CD4-positive, CD25-positive, alpha-beta regulatory T cell (primary cell): ENCODE data around the gene TTLL13. TPM values are rescaled to one million over a fixed set of nuclear protein-coding genes. Genes with fewer than 3 reads are reported as not detected.
"Not testable (repeated sequence)": the region's sequence is repeated elsewhere in the genome, so short reads cannot be mapped to it uniquely, and the experiment has no call there.

Source experiments
- ATAC-seq, 2 donors: fragments of 150-1000 bp; cut with Tn5 transposase; one replicate each; pipeline ENCODE4 v1.10.0; 2021; ENCODE audit warnings: low read depth in 2 of 2, moderate number of reproducible peaks in 2 of 2, moderate library complexity in 1 of 2
- DNase-seq, 3 donors: peaks; one replicate each; pipeline versions ENCODE4 v3.0.0 to v3.0.0-alpha.2; 2012 to 2022; ENCODE audit warnings: mixed read lengths in 1 of 3
- H3K27ac ChIP-seq: one replicate; pipeline ENCODE4 v1.7.0; 2013; ENCODE audit warnings: mild to moderate bottlenecking, low read length; ENCODE audit not compliant: insufficient read depth, poor library complexity, severe bottlenecking
- H3K27me3 ChIP-seq: one replicate; pipeline ENCODE4 v1.7.0; 2013; ENCODE audit warnings: low read length; ENCODE audit not compliant: control insufficient read depth, insufficient read depth
- H3K36me3 ChIP-seq: one replicate; pipeline ENCODE4 v1.7.0; 2013; ENCODE audit warnings: mild to moderate bottlenecking, low read length, moderate library complexity; ENCODE audit not compliant: control insufficient read depth, insufficient read depth
- H3K4me1 ChIP-seq: 2 replicates; pipeline ENCODE4 v1.7.0; 2013; ENCODE audit warnings: mild to moderate bottlenecking, low read length; ENCODE audit not compliant: insufficient read depth, control insufficient read depth, poor library complexity, severe bottlenecking
- H3K4me3 ChIP-seq: one replicate; pipeline ENCODE4 v1.7.0; 2013; ENCODE audit warnings: low read depth, mild to moderate bottlenecking, low read length, moderate library complexity
- H3K9me3 ChIP-seq, 2 experiments: 1 replicate in 1 of 2; 2 replicates in 1 of 2; pipeline ENCODE4 v1.7.0; 2013; ENCODE audit warnings: low read length in 2 of 2, mild to moderate bottlenecking in 1 of 2, moderate library complexity in 1 of 2; ENCODE audit not compliant: control insufficient read depth in 2 of 2
- H3K27ac Mint-ChIP-seq, 3 donors: one replicate each; pipeline ENCODE4 v1.8.0; 2020 to 2022; ENCODE audit warnings: mild to moderate bottlenecking in 3 of 3, mixed read lengths in 3 of 3, moderate library complexity in 2 of 3
- H3K27me3 Mint-ChIP-seq: one replicate; pipeline ENCODE4 v1.8.0; 2022; ENCODE audit warnings: mild to moderate bottlenecking, mixed read lengths
- H3K36me3 Mint-ChIP-seq: one replicate; pipeline ENCODE4 v1.8.0; 2020; ENCODE audit warnings: mixed read lengths
- H3K4me1 Mint-ChIP-seq, 4 donors: one replicate each; pipeline ENCODE4 v1.8.0; 2020 to 2022; ENCODE audit warnings: mixed read lengths in 4 of 4, mild to moderate bottlenecking in 1 of 4
- H3K4me3 Mint-ChIP-seq, 4 donors: one replicate each; pipeline ENCODE4 v1.8.0; 2020 to 2022; ENCODE audit warnings: mild to moderate bottlenecking in 4 of 4, mixed read lengths in 4 of 4, moderate library complexity in 3 of 4
- H3K9me3 Mint-ChIP-seq, 7 donors: one replicate each; pipeline ENCODE4 v1.8.0; 2020 to 2022; ENCODE audit warnings: mixed read lengths in 7 of 7, mild to moderate bottlenecking in 3 of 7, moderate library complexity in 2 of 7
- polyA plus RNA-seq, 4 donors: library from polyadenylated mRNA; unstranded; fragments of 300-500 nt; fragmentation: Illumina TruSeq; gene quantifications; one replicate each; pipeline ENCODE4 v1.2.3, GENCODE V29; 2021
- total RNA-seq: library from RNA; stranded (reverse); gene quantifications from one replicate; pipeline ENCODE4 v1.2.3, GENCODE V29; 2022

TTLL13 gene
- total and polyA plus RNA-seq, 5 donors from 2014 or later = 0.13 to 0.64 (median 0.21) TPM; not detected in 1

- not testable (repeated sequence) for H3K36me3 Mint-ChIP-seq, H3K27me3 Mint-ChIP-seq, H3K9me3 ChIP-seq, H3K27ac Mint-ChIP-seq, H3K4me3 ChIP-seq, ATAC-seq, H3K36me3 ChIP-seq, DNase-seq, H3K27me3 ChIP-seq, H3K27ac ChIP-seq, H3K4me3 Mint-ChIP-seq, H3K9me3 Mint-ChIP-seq
- H3K4me1 Mint-ChIP-seq = peaks cover 11 to 27% (median 20%) of the 10 kb centered on the region in 4 donors
- peaks cover 19% of the 10 kb centered on the region for H3K4me1 ChIP-seq
These were observed 56.0 kb downstream of the TTLL13 start for GRCh38 chr15:90305355-90305754.

GRCh38 chr15:90305932-90306331 lies 56.6 kb downstream of the TTLL13 start:
- ATAC-seq (no peak), DNase-seq (peak in 1 of 3 donors; percentile 26)
- Histone ChIP-seq H3K4me1 (peaks cover 19% of the 10 kb centered on the region), H3K9me3 (no peaks in the 10 kb centered on the region), H3K27me3 (no peaks in the 10 kb centered on the region), H3K27ac (no peak overlapping the region), H3K36me3 (no peaks in the 10 kb centered on the region), H3K4me3 (no peak overlapping the region)
- Mint-ChIP-seq H3K27ac (peak overlapping the region in 1 of 3 donors; percentile 78), H3K27me3 (no peaks in the 10 kb centered on the region), H3K36me3 (no peaks in the 10 kb centered on the region), H3K4me1 (peaks cover 11 to 25% (median 19%) of the 10 kb centered on the region in 4 donors), H3K9me3 (no peaks in the 10 kb centered on the region), H3K4me3 (no peak overlapping the region)

GRCh38 chr15:90306560-90306959 lies 57.2 kb downstream of the TTLL13 start:
- no peaks in the 10 kb centered on the region for H3K36me3 ChIP-seq
- Mint-ChIP-seq H3K27me3 (peaks cover 6% of the 10 kb centered on the region), H3K9me3 (no peaks in the 10 kb centered on the region), H3K4me3 (peak overlapping the region in 2 of 4 donors; percentile 25 to 57), H3K4me1 (peaks cover 11 to 20% (median 16%) of the 10 kb centered on the region in 4 donors), H3K36me3 (no peaks in the 10 kb centered on the region), H3K27ac (peak overlapping the region in 2 of 3 donors; percentile 6 to 78)
- no peaks in the 10 kb centered on the region for H3K27me3 ChIP-seq
- H3K27ac ChIP-seq = no peak overlapping the region
- no peaks in the 10 kb centered on the region for H3K9me3 ChIP-seq
- DNase-seq (peak in 2 of 3 donors; percentile 9 to 60), ATAC-seq (peak; percentile 61 to 66)
- peaks cover 14% of the 10 kb centered on the region for H3K4me1 ChIP-seq
- peak overlapping the region; percentile 47 for H3K4me3 ChIP-seq

GRCh38 chr15:90307661-90308060 lies 58.3 kb downstream of the TTLL13 start:
- no peak overlapping the region for H3K27ac Mint-ChIP-seq
- H3K4me3 Mint-ChIP-seq = no peak overlapping the region

GRCh38 chr15:90309020-90309419 lies 59.7 kb downstream of the TTLL13 start:
- Mint-ChIP-seq H3K27ac (no peak overlapping the region), H3K27me3 (peaks cover 28% of the 10 kb centered on the region), H3K36me3 (no peaks in the 10 kb centered on the region), H3K4me1 (peaks cover 11 to 20% (median 13%) of the 10 kb centered on the region in 4 donors), H3K9me3 (peaks cover 0 to 4% (median 0%) of the 10 kb centered on the region in 7 donors), H3K4me3 (no peak overlapping the region)
- H3K27me3 ChIP-seq = no peaks in the 10 kb centered on the region
- DNase-seq (no peak), ATAC-seq (no peak)
- no peak overlapping the region for H3K4me3 ChIP-seq
- H3K36me3 ChIP-seq = no peaks in the 10 kb centered on the region
- H3K4me1 ChIP-seq = peaks cover 14% of the 10 kb centered on the region
- no peak overlapping the region for H3K27ac ChIP-seq
- H3K9me3 ChIP-seq = no peaks in the 10 kb centered on the region

More at GRCh38 chr15:90307661-90308060, 58.3 kb downstream of the TTLL13 start:
- Mint-ChIP-seq H3K36me3 (no peaks in the 10 kb centered on the region), H3K27me3 (peaks cover 17% of the 10 kb centered on the region), H3K9me3 (no peaks in the 10 kb centered on the region), H3K4me1 (peaks cover 11 to 20% (median 13%) of the 10 kb centered on the region in 4 donors)
- ATAC-seq (no peak), DNase-seq (no peak)
- H3K9me3 ChIP-seq = no peaks in the 10 kb centered on the region
- H3K4me1 ChIP-seq = peaks cover 14% of the 10 kb centered on the region
- H3K36me3 ChIP-seq = no peaks in the 10 kb centered on the region
- no peaks in the 10 kb centered on the region for H3K27me3 ChIP-seq
- no peak overlapping the region for H3K27ac ChIP-seq
- no peak overlapping the region for H3K4me3 ChIP-seq

Other genes starting within 250 kb of the TTLL13 start
- 16.3 TPM for gene ZNF710, start 248.2 kb upstream of the TTLL13 start, total RNA-seq
- 1 to 10 TPM in 3 of 4 donors, under 1 TPM in 1; 0.88 to 2.4 (median 1.9) TPM for gene ZNF710, start 248.2 kb upstream of the TTLL13 start, polyA plus RNA-seq
- gene IDH2, start 147.1 kb upstream of the TTLL13 start, total RNA-seq = 60.8 TPM
- 100 to 1,000 TPM in 2 of 4 donors, 10 to 100 TPM in 2; 88.4 to 123 (median 97.1) TPM for gene IDH2, start 147.1 kb upstream of the TTLL13 start, polyA plus RNA-seq
- 20.2 TPM for gene SEMA4B, start 48.2 kb upstream of the TTLL13 start, total RNA-seq
- 1 to 10 TPM; 5.1 to 7.3 (median 6.8) TPM for gene SEMA4B, start 48.2 kb upstream of the TTLL13 start, polyA plus RNA-seq
- 148 TPM for gene CIB1, start 15.6 kb upstream of the TTLL13 start, total RNA-seq
- 100 to 1,000 TPM; 185 to 263 (median 222) TPM for gene CIB1, start 15.6 kb upstream of the TTLL13 start, polyA plus RNA-seq
- gene GDPGP1, start 15.3 kb upstream of the TTLL13 start, total RNA-seq = 3.3 TPM
- gene GDPGP1, start 15.3 kb upstream of the TTLL13 start, polyA plus RNA-seq = 1 to 10 TPM in 2 of 4 donors, under 1 TPM in 2; 0.84 to 1.6 (median 1.1) TPM
- gene NGRN, start 16.1 kb downstream of the TTLL13 start, total RNA-seq = 46.6 TPM
- 10 to 100 TPM; 39.0 to 54.1 (median 47.2) TPM for gene NGRN, start 16.1 kb downstream of the TTLL13 start, polyA plus RNA-seq
- gene ZNF774, start 102.7 kb downstream of the TTLL13 start, total RNA-seq = not detected
- not detected for gene ZNF774, start 102.7 kb downstream of the TTLL13 start, polyA plus RNA-seq
- gene IQGAP1, start 138.7 kb downstream of the TTLL13 start, total RNA-seq = 198 TPM
- 100 to 1,000 TPM in 3 of 4 donors, 10 to 100 TPM in 1; 98.2 to 147 (median 123) TPM for gene IQGAP1, start 138.7 kb downstream of the TTLL13 start, polyA plus RNA-seq